HUDEP-2 (cell line): ENCODE data around the gene NARS2.
A peak's percentile ranks its signal among the peaks of the same experiment; 100 is the strongest.
"Not testable (repeated sequence)": the region's sequence is repeated elsewhere in the genome, so short reads cannot be mapped to it uniquely, and the experiment has no call there.

Experiments used
- DNase-seq, 76 experiments: peaks; one replicate each; lab custom pipeline; 2025; ENCODE audit not compliant: unreplicated experiment in 76 of 76; lab: John Stamatoyannopoulos, UW

NARS2 gene, protein sequence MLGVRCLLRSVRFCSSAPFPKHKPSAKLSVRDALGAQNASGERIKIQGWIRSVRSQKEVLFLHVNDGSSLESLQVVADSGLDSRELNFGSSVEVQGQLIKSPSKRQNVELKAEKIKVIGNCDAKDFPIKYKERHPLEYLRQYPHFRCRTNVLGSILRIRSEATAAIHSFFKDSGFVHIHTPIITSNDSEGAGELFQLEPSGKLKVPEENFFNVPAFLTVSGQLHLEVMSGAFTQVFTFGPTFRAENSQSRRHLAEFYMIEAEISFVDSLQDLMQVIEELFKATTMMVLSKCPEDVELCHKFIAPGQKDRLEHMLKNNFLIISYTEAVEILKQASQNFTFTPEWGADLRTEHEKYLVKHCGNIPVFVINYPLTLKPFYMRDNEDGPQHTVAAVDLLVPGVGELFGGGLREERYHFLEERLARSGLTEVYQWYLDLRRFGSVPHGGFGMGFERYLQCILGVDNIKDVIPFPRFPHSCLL

GRCh38 chr11:78574386-78575381, at the start of gene NARS2:
TSS of gene NARS2 (minus strand) at chr11:78574864. CDS start at chr11:78574488, 376 bp downstream.
- peak in 75 of 76 experiments; percentile 41 to 98 (median 92) for DNase-seq

GRCh38 chr11:78622666-78623065, 48.0 kb upstream of the NARS2 start:
- DNase-seq: no peak

DNA sequence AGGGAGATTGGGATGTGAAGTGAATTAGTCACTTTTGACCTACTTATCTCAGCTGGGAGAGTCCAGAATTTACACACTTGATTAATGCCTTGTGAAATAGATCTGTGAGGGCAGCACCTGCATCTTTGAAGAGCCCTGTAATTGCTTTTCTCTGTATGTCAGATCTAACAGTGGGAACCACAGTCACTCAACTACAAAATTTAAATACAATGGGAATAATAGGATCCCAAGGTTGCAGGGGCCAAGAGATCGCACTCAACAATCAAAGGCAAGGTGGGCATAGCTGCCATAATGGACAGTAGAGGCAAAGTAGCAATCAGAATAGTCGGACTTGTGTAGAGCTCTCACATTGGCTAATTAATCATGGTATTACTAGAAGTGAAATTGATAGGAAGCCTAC, 45.5 kb upstream of the NARS2 start:
- DNase-seq: no peak

GRCh38 chr11:78615724-78616123, 41.1 kb upstream of the NARS2 start:
- DNase-seq: no peak

- DNase-seq: no peak
These were observed 38.7 kb upstream of the NARS2 start for GRCh38 chr11:78613378-78613813.

DNA sequence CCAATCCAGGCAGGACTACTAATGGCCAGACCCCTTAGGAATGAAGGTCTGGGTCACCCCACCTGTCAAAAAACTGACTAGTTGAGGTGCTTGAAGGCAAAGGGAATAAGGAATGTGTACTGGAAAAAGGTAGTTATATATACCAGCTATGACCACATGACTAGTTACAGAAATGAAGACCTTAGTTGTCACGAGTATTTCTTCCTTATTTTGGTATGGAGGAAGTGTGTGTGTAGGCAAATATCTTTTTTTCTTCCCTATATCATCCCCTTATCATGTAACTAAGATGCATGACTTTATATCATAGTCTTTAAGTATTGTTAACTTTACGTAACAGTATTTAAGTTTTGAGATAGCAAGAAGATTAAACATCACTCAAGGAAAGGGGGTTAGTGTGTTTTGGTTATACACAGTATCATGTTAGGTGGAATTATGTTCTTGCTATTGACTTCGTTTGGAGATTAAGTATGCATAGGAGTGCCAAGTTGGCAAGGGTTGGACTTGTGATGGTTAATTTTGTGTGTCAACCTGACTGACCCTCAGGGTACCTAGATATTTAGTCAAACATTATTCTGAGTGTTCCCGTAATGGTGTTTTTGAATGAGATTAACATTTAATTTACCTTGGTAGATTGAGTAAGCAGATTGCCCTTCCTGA, 38.2 kb upstream of the NARS2 start:
- no peak for DNase-seq

DNA sequence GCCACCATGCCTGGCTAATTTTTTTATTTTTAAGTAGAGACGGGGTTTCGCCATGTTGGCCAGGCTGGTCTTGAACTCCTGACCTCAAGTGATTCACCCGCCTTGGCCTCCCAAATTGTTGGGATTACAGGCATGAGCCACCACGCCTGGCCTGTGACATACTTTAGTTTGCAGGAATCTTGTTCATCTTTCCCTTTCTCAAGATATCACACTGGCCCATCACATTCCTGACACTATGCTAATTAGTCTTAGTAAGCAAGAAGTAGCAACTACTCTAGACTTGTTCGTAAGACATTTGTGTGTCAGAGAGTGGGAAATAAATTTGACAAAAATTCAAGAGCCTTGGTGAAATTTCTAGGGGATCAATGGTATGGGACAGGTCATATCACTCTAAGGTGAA, 34.7 kb upstream of the NARS2 start:
- DNase-seq: not testable (repeated sequence)

- DNase-seq: peak in 18 of 76 experiments; percentile 0 to 31 (median 10)
These were observed 33.0 kb upstream of the NARS2 start for GRCh38 chr11:78607696-78608095.

DNA sequence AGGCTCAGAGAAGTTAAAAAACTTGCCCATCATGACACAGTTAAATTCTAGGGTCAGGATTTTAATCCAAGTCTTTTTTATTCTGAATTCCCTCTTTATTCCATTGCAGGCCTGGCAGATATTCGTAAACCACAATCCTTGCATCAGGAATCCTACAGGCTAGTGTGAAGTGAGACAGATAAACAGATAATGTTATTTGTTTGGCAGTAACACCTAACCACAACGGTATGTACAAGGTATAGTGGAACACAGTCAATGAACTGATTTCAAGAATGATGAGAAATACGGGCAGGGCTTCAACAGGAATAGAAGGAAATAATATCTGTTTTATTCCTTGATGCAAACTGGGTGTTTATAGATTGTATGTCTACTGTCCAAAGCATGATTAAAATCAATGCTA, 32.0 kb upstream of the NARS2 start:
- no peak for DNase-seq

- no peak for DNase-seq
These were observed 30.6 kb upstream of the NARS2 start for GRCh38 chr11:78605296-78605695.

- no peak for DNase-seq
These were observed 29.1 kb upstream of the NARS2 start for GRCh38 chr11:78603792-78604191.

- not testable (repeated sequence) for DNase-seq
These were observed 28.1 kb upstream of the NARS2 start for GRCh38 chr11:78602771-78603170.

- DNase-seq: not testable (repeated sequence)
These were observed 26.4 kb upstream of the NARS2 start for GRCh38 chr11:78601066-78601465.

DNA sequence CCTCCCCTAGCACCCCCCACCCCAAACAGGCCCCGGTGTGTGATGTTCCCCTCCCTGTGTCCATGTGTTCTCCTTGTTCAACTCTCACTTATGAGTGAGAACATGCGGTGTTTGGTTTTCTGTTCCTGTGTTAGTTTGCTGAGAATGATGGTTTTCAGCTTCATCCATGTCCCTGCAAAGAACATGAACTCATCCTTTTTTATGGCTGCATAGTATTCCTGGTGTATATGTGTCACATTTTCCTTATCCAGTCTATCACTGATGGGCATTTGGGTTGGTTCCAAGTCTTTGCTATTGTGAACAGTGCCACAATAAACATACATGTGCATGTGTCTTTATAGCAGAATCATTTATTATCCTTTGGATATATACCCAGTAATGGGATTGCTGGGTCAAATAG, 22.9 kb upstream of the NARS2 start:
- not testable (repeated sequence) for DNase-seq

- no peak for DNase-seq
These were observed 20.9 kb upstream of the NARS2 start for GRCh38 chr11:78595436-78596130.

GRCh38 chr11:78594814-78595213, 20.1 kb upstream of the NARS2 start:
- DNase-seq: no peak

DNA sequence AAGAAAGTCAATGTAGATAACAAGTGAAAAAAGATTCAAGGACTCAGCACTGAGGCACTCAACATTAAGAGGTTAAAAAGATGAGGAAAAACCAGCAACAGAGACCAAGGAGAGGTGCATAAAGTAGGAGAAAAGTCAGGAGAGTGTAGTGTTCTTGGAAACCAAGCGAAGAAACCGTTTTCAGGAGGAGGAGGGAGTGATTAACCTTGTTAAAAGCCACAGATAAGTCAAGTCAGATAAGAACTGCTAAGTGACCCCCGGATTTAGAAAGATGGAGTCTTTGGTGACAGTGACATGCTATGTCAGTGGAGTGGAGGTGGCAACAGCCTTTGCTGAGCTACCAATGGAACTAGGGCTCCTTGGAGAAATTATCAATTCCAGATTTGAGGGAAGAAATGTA, 13.9 kb upstream of the NARS2 start:
- no peak for DNase-seq

- no peak for DNase-seq
These were observed 12.8 kb upstream of the NARS2 start for GRCh38 chr11:78587446-78587845.

- DNase-seq: peak in 17 of 76 experiments; percentile 4 to 34 (median 12)
These were observed 11.9 kb upstream of the NARS2 start for GRCh38 chr11:78586452-78587046.

DNA sequence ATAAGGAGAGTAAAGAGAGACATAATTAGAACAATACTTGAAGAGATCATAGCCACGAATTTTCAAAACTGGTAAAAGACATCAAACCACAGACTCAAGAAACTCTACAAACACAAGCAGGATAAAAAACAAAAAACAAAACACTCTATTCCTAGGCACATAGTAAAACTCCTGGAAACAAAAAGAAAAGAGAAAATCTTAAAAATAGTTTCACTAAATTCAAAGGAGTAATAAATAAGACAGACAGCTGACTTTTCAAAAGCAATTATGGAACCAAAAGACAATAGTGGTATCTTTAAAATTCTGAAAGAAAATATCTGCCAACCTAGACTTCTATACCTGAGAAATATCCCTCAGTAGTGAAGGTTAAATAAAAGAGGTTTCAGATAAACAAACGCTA, 9.2 kb upstream of the NARS2 start:
- DNase-seq: no peak
